ENCODE measurements around the gene SYT17.
"Not testable (repeated sequence)": the region's sequence is repeated elsewhere in the genome, so short reads cannot be mapped to it uniquely, and the experiment has no call there.

The SYT17 gene

DNA sequence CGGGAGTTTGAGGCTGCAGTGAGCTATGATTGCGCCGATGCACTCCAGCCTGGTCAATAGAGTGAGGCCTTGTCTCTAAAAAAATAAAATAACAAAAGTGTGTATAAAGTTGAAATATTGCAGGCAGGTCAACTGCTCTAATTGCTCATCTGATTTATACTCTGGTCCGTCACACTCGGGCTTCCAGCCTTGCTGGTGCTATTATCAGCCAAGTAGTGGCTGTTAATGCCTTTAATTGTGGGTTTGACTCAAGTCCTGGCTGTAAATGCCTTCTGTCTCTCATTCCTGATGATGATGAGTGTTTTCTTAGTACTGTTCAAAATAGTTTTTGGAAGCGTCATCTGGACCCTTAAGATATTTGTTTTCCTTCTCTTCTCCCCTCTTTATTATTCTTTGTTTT is 18.4 kb downstream of the SYT17 start:
- Mint-ChIP-seq H3K4me3 (no peak overlapping the region), H3K27me3 (peaks cover 1 to 16% of the 10 kb centered on the region in 2 donors), H3K27ac (no peak overlapping the region), H3K36me3 (ENCODE audit: insufficient read depth) (no peaks in the 10 kb centered on the region), H3K4me1 (ENCODE audit: low read depth in 2 of 2) (peaks cover 0 to 2% of the 10 kb centered on the region in 2 donors), H3K9me3 (no peaks in the 10 kb centered on the region)
- DNase-seq (no peak), ATAC-seq (replicated peaks) (no peak)

- ATAC-seq (replicated peaks); H3K36me3 Mint-ChIP-seq (ENCODE audit: insufficient read depth); H3K9me3 Mint-ChIP-seq; H3K4me3 Mint-ChIP-seq; H3K27ac Mint-ChIP-seq; DNase-seq; H3K4me1 Mint-ChIP-seq (ENCODE audit: low read depth in 2 of 2): not testable (repeated sequence)
- peaks cover 5 to 29% of the 10 kb centered on the region in 2 donors for H3K27me3 Mint-ChIP-seq
Measured at GRCh38 chr16:19187961-19188360, 19.9 kb downstream of the SYT17 start.

GRCh38 chr16:19188406-19188805 is 20.4 kb downstream of the SYT17 start:
- no peaks in the 10 kb centered on the region for H3K36me3 Mint-ChIP-seq (ENCODE audit: insufficient read depth)
- H3K27ac Mint-ChIP-seq, result no peak overlapping the region
- peaks cover 0 to 2% of the 10 kb centered on the region in 2 donors for H3K4me1 Mint-ChIP-seq (ENCODE audit: low read depth in 2 of 2)
- no peak overlapping the region for H3K4me3 Mint-ChIP-seq
- DNase-seq (no peak), ATAC-seq (replicated peaks) (no peak)
- H3K9me3 Mint-ChIP-seq, result no peaks in the 10 kb centered on the region
- H3K27me3 Mint-ChIP-seq, result peaks cover 7 to 33% of the 10 kb centered on the region in 2 donors

DNA sequence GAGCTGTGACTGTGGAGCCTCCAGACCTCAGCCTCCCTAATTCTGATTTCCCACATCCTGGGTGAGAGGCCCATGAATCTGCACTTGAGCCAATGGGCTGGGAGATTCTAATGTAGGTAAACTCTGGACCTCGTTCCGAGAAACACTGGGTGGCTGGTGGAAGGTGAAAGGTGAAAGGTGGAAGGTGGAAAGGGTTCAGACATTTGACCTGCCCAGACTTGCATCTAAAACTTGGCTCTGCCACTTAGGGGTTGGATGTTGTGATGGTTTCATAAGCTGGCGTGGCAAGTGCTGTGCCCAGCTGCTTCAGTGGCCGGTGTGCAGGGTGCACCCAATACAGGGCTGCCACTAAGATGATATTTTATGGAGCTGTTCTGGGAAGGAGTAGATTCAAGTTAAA is 24.8 kb downstream of the SYT17 start:
- Mint-ChIP-seq H3K36me3 (ENCODE audit: insufficient read depth) (no peaks in the 10 kb centered on the region), H3K4me1 (ENCODE audit: low read depth in 2 of 2) (peaks cover 0 to 2% of the 10 kb centered on the region in 2 donors), H3K9me3 (no peaks in the 10 kb centered on the region), H3K27ac (no peak overlapping the region), H3K27me3 (peaks cover 7 to 50% of the 10 kb centered on the region in 2 donors), H3K4me3 (no peak overlapping the region)
- DNase-seq, result no peak
- no peak for ATAC-seq (replicated peaks)

GRCh38 chr16:19196871-19197270 is 28.8 kb downstream of the SYT17 start:
- Mint-ChIP-seq H3K4me3 (no peak overlapping the region), H3K27me3 (peaks cover 14 to 49% of the 10 kb centered on the region in 2 donors), H3K9me3 (peaks cover 0 to 2% of the 10 kb centered on the region in 2 donors), H3K4me1 (ENCODE audit: low read depth in 2 of 2) (no peaks in the 10 kb centered on the region), H3K27ac (no peak overlapping the region), H3K36me3 (ENCODE audit: insufficient read depth) (no peaks in the 10 kb centered on the region)
- no peak for DNase-seq
- ATAC-seq (replicated peaks), result no peak

GRCh38 chr16:19203374-19203966 is 35.4 kb downstream of the SYT17 start:
- DNase-seq, result no peak
- no peak for ATAC-seq (replicated peaks)
- peaks cover 0 to 2% of the 10 kb centered on the region in 2 donors for H3K9me3 Mint-ChIP-seq
- H3K27ac Mint-ChIP-seq, result no peak overlapping the region
- H3K4me1 Mint-ChIP-seq (ENCODE audit: low read depth in 2 of 2), result no peaks in the 10 kb centered on the region
- H3K36me3 Mint-ChIP-seq (ENCODE audit: insufficient read depth), result no peaks in the 10 kb centered on the region
- peaks cover 41 to 47% of the 10 kb centered on the region in 2 donors for H3K27me3 Mint-ChIP-seq
- H3K4me3 Mint-ChIP-seq, result no peak overlapping the region

DNA sequence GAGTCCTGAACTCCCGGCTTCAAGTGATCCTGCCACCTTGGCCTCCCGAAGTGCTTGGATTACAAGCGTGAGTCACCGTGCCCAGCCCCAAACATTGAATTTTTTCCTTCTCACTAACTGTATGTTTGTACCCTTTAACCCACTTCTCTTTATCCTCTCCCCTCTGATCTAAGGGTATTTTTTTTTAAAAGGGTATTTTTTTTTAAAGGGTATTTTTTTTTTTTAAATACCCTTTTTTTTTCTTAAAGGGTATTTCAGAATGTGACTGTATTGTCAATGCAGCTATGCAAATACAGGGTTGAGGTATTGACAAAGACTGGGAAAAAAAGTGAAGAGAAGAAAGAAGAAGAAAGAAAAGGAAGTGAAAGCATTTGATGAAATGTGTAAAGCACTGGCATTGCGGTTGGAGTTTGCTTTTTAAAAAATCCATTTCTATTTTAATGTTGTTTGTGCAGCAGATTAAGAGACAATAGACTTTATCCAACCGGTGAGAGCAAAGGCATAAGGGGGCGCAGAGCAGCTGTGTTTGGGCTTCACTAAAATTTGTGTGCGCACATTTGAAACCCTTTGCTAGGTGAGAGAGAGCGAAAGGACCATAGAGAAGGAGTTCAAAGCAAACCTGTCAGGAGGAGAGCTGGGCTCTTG is 42.4 kb downstream of the SYT17 start:
- Mint-ChIP-seq H3K9me3 (peaks cover 0 to 6% of the 10 kb centered on the region in 2 donors), H3K4me1 (ENCODE audit: low read depth in 2 of 2) (no peaks in the 10 kb centered on the region), H3K36me3 (ENCODE audit: insufficient read depth) (no peaks in the 10 kb centered on the region), H3K27me3 (peaks cover 24 to 27% of the 10 kb centered on the region in 2 donors), H3K27ac (no peak overlapping the region), H3K4me3 (no peak overlapping the region)
- DNase-seq (no peak), ATAC-seq (replicated peaks) (peak; percentile 51)

GRCh38 chr16:19210968-19211367 is 42.9 kb downstream of the SYT17 start:
- H3K36me3 Mint-ChIP-seq (ENCODE audit: insufficient read depth), result no peaks in the 10 kb centered on the region
- peaks cover 0 to 6% of the 10 kb centered on the region in 2 donors for H3K9me3 Mint-ChIP-seq
- no peaks in the 10 kb centered on the region for H3K4me1 Mint-ChIP-seq (ENCODE audit: low read depth in 2 of 2)
- ATAC-seq (replicated peaks), result no peak
- H3K27me3 Mint-ChIP-seq, result peaks cover 18 to 27% of the 10 kb centered on the region in 2 donors
- no peak overlapping the region for H3K27ac Mint-ChIP-seq
- no peak for DNase-seq
- no peak overlapping the region for H3K4me3 Mint-ChIP-seq

- H3K9me3 Mint-ChIP-seq, result peaks cover 0 to 6% of the 10 kb centered on the region in 2 donors
- H3K27me3 Mint-ChIP-seq, result peaks cover 16 to 22% of the 10 kb centered on the region in 2 donors
- no peak overlapping the region for H3K4me3 Mint-ChIP-seq
- DNase-seq (no peak), ATAC-seq (replicated peaks) (no peak)
- no peaks in the 10 kb centered on the region for H3K4me1 Mint-ChIP-seq (ENCODE audit: low read depth in 2 of 2)
- no peaks in the 10 kb centered on the region for H3K36me3 Mint-ChIP-seq (ENCODE audit: insufficient read depth)
- no peak overlapping the region for H3K27ac Mint-ChIP-seq
Measured at GRCh38 chr16:19212059-19212458, 44.0 kb downstream of the SYT17 start.

- Mint-ChIP-seq H3K36me3 (ENCODE audit: insufficient read depth) (no peaks in the 10 kb centered on the region), H3K27me3 (peaks cover 16 to 33% of the 10 kb centered on the region in 2 donors), H3K27ac (no peak overlapping the region), H3K4me1 (ENCODE audit: low read depth in 2 of 2) (peaks cover 0 to 1% of the 10 kb centered on the region in 2 donors), H3K9me3 (peaks cover 0 to 6% of the 10 kb centered on the region in 2 donors), H3K4me3 (no peak overlapping the region)
- ATAC-seq (replicated peaks), result no peak
- no peak for DNase-seq
Measured at GRCh38 chr16:19213885-19214284, 45.8 kb downstream of the SYT17 start.

DNA sequence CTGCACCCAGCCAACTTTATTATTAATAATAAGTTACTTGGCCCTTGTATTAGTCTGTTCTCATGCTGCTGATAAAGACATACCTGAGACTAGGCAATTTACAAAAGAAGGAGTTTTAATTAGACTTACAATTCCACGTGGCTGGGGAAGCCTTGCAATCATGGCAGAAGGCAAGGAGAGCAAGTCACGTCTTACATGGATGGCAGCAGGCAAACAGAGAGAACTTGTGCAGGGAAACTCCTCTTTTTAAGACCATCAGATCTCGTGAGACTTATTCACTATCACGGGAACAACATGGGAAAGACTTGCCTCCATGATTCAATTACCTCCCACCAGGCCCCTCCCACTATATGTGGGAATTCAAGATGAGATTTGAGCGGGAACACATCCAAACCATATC is 47.7 kb downstream of the SYT17 start:
- ATAC-seq (replicated peaks), result no peak
- H3K9me3 Mint-ChIP-seq, result peaks cover 0 to 6% of the 10 kb centered on the region in 2 donors
- no peak overlapping the region for H3K4me3 Mint-ChIP-seq
- H3K27me3 Mint-ChIP-seq, result peaks cover 20 to 45% of the 10 kb centered on the region in 2 donors
- H3K27ac Mint-ChIP-seq, result no peak overlapping the region
- peaks cover 0 to 1% of the 10 kb centered on the region in 2 donors for H3K4me1 Mint-ChIP-seq (ENCODE audit: low read depth in 2 of 2)
- no peaks in the 10 kb centered on the region for H3K36me3 Mint-ChIP-seq (ENCODE audit: insufficient read depth)
- DNase-seq, result no peak

DNA sequence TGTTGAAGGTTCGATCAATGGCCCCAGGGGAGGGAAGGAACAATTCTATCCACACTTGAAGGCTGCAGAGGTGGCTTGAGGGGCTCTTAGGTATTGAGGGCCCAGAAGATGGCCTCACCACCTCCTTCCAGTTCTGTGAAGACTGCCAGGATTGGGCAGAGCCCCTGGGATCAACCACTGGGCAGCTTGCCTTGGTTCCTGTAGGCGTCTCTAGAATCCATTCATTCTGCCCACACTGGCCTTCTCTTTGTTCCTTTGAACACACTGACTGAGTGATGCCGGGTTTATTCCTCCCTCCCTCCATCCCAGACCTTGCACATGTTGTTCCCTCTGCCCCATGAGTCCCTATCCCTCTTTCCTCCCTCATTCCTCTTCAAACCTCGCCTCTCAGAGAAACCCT is 50.5 kb downstream of the SYT17 start:
- Mint-ChIP-seq H3K4me1 (ENCODE audit: low read depth in 2 of 2) (peaks cover 0 to 1% of the 10 kb centered on the region in 2 donors), H3K4me3 (no peak overlapping the region), H3K27me3 (peaks cover 12 to 28% of the 10 kb centered on the region in 2 donors), H3K27ac (no peak overlapping the region), H3K9me3 (no peaks in the 10 kb centered on the region), H3K36me3 (ENCODE audit: insufficient read depth) (no peaks in the 10 kb centered on the region)
- ATAC-seq (replicated peaks) (no peak), DNase-seq (no peak)

DNA sequence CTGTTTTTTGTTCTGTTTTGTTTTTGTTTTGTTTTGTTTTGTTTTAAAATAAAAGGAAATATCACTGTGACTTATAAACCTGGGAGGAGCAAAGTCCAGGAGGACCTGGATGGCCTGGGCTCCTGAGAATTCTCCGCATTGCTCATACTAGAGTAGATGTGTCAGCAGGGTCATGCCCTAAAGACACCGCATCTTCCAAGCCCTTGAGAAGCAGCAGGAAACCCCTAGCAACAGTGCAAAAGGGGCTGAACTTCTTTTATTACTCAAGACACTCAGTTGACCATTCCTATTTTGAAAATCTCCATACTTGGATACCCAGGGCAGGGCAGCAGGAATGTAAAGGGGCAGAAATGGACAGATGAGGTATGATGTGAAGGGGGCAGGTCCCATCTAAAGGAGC is 51.8 kb downstream of the SYT17 start:
- Mint-ChIP-seq H3K36me3 (ENCODE audit: insufficient read depth) (no peaks in the 10 kb centered on the region), H3K9me3 (no peaks in the 10 kb centered on the region), H3K27ac (no peak overlapping the region), H3K4me1 (ENCODE audit: low read depth in 2 of 2) (peaks cover 0 to 1% of the 10 kb centered on the region in 2 donors), H3K27me3 (peaks cover 18 to 28% of the 10 kb centered on the region in 2 donors), H3K4me3 (no peak overlapping the region)
- no peak for ATAC-seq (replicated peaks)
- no peak for DNase-seq
